HepG2 (cell line): ENCODE measurements around the gene MYL12B. TPM values are rescaled to one million over a fixed set of nuclear protein-coding genes. Genes with fewer than 3 reads are reported as not detected.

ENCODE experiments used
- BHLHE40 ChIP-seq: IDR thresholded peaks from 2 replicates; pipeline ENCODE4 v1.6.1; 2011; ENCODE audit warnings: low read length, improper control_type of control experiment
- IRX3 ChIP-seq: sonication (generic); formaldehyde crosslinking; IDR thresholded peaks from 2 replicates; pipeline ENCODE4 v1.8.1; 2023; ENCODE audit warnings: mild to moderate bottlenecking, low read depth, missing genetic modification reagents, borderline replicate concordance
- MEIS2 ChIP-seq: sonication (generic); formaldehyde crosslinking; IDR thresholded peaks from 2 replicates; pipeline ENCODE4 v1.9.0; 2021; ENCODE audit warnings: mild to moderate bottlenecking, missing genetic modification reagents
- NCOA2 ChIP-seq: sonication (generic); formaldehyde crosslinking; IDR thresholded peaks from 2 replicates; pipeline ENCODE4 v1.8.0; 2022; ENCODE audit warnings: inconsistent platforms
- RBAK ChIP-seq: sonication (generic); formaldehyde crosslinking; IDR thresholded peaks from 2 replicates; pipeline ENCODE4 v1.5.1; 2020; ENCODE audit warnings: mild to moderate bottlenecking, missing genetic modification reagents
- SP140L ChIP-seq: sonication (generic); formaldehyde crosslinking; IDR thresholded peaks from 2 replicates; pipeline ENCODE4 v1.4.0; 2020; ENCODE audit warnings: missing genetic modification reagents, borderline replicate concordance
- SRSF1 ChIP-seq: fragments of 200-400 bp; formaldehyde crosslinking; optimal IDR thresholded peaks from 2 replicates; pipeline ENCODE3; 2017; ENCODE audit warnings: mild to moderate bottlenecking, low read depth, low read length, moderate library complexity
- TOE1 ChIP-seq: sonication (generic); formaldehyde crosslinking; IDR thresholded peaks from 2 replicates; pipeline ENCODE4 v1.4.0; 2020; ENCODE audit warnings: mild to moderate bottlenecking, missing genetic modification reagents
- ZBTB33 ChIP-seq: sonication (generic); formaldehyde crosslinking; IDR thresholded peaks from 2 replicates; pipeline ENCODE4 v1.4.0; 2020; ENCODE audit warnings: missing genetic modification reagents
- ZFP82 ChIP-seq: sonication (generic); formaldehyde crosslinking; IDR thresholded peaks from 2 replicates; pipeline ENCODE4 v1.5.1; 2020; ENCODE audit warnings: mild to moderate bottlenecking, missing genetic modification reagents, borderline replicate concordance
- ZNF138 ChIP-seq: sonication (generic); formaldehyde crosslinking; IDR thresholded peaks from 2 replicates; pipeline ENCODE4 v1.5.0; 2020; ENCODE audit warnings: mild to moderate bottlenecking, low read depth, missing genetic modification reagents
- ZNF333 ChIP-seq: sonication (generic); formaldehyde crosslinking; IDR thresholded peaks from 2 replicates; pipeline ENCODE4 v1.4.0; 2020; ENCODE audit warnings: mild to moderate bottlenecking, missing genetic modification reagents, borderline replicate concordance
- ZNF460 ChIP-seq: sonication (generic); formaldehyde crosslinking; IDR thresholded peaks from 2 replicates; pipeline ENCODE4 v1.5.1; 2020; ENCODE audit warnings: missing genetic modification reagents, mild to moderate bottlenecking, borderline replicate concordance
- ZNF576 ChIP-seq: sonication (generic); formaldehyde crosslinking; IDR thresholded peaks from 2 replicates; pipeline ENCODE4 v1.4.0; 2020; ENCODE audit warnings: mild to moderate bottlenecking, missing genetic modification reagents
- ZNF589 ChIP-seq: sonication (generic); formaldehyde crosslinking; conservative IDR thresholded peaks from 2 replicates; pipeline ENCODE4 v1.8.0; 2022; ENCODE audit warnings: mild to moderate bottlenecking, moderate library complexity, missing genetic modification reagents
- polyA plus RNA-seq, 8 experiments: library from polyadenylated mRNA; depleted of rRNA in 3 of 8; stranded (reverse) in 7 of 8; unstranded in 1 of 8; fragments of >200 nt; fragmentation: Illumina TruSeq in 4 of 8; extraction: Trizol in 4 of 8; gene quantifications; 2 replicates each; pipeline versions ENCODE4 v1.2.1 to v1.2.3, GENCODE V29; 2011 to 2016; ENCODE audit warnings: low read depth in 4 of 8, missing spikeins in 1 of 8, mixed read lengths in 1 of 8; ENCODE audit not compliant: insufficient read depth in 1 of 8
- total RNA-seq, 5 experiments: library from RNA; depleted of rRNA; stranded (reverse); fragments of >200 nt; fragmentation: Illumina TruSeq; extraction: Trizol; gene quantifications; 2 replicates each; pipeline ENCODE4 v1.2.3, GENCODE V29; 2016; ENCODE audit warnings: low read depth in 1 of 5
- TF ChIP-seq, protein P1 (sequence below): sonication (generic); formaldehyde crosslinking; IDR thresholded peaks from 2 replicates; pipeline ENCODE4 v1.5.0; 2020; ENCODE audit warnings: missing genetic modification reagents, mild to moderate bottlenecking, borderline replicate concordance
- TF ChIP-seq, protein P2 (sequence below): sonication (generic); formaldehyde crosslinking; IDR thresholded peaks from 2 replicates; pipeline ENCODE4 v1.4.0; 2020; ENCODE audit warnings: missing genetic modification reagents, borderline replicate concordance
- TF ChIP-seq, protein P3 (sequence below): sonication (generic); formaldehyde crosslinking; IDR thresholded peaks from 2 replicates; pipeline ENCODE4 v1.4.0; 2020; ENCODE audit warnings: missing genetic modification reagents
- TF ChIP-seq, protein P4 (sequence below): sonication (generic); formaldehyde crosslinking; IDR thresholded peaks from 2 replicates; pipeline ENCODE4 v1.8.1; 2023; ENCODE audit warnings: mild to moderate bottlenecking, missing genetic modification reagents

The MYL12B gene
- total and polyA plus RNA-seq, 2 of the 13 experiments (the other 11 are each of a cell fraction or from before 2014, with no cell fraction given) = 265 to 340 TPM

DNA sequence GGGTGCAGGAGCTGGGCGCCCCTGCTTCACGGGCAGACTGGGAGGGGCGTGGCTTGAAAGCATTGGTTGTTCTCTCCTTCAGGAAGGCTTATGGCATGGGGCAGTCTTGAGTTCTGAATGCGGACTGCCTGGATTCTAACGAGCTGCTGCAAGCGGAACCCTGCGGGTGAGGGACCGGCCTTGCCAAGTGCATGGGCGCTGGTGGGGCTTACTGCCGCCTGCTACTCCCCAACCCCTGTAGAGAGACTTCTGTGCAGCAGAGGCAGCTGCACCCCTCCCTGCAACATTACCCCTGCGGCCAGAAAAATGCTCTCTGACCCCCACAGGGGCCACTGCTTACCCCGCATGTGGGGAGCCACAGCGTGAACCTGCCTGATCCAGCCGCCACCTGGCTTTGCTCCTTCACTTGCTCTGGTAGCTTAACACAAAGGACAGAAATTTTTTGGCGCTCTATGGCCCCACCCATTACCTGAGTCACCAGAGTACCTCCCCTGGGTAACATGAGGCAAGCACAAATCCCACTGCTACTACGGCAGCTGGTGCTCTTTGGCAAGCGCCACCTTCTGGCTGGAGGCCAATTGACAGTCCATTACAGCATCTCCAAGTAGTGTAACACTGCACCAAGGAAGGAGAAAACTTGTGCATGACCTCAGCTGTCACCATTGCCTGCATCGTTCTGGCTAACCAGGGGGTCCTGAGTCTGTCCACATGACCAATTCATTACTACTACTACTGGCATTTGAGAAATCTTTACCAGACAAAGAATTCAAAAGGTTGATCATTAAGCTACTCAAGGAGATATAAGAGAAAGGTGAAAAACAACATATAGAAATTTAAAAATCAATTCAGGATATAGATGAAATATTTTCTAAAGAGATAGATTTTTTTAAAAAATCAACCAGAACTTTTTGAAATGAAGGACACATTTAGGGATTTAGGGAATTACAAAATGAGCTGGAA, 35.4 kb downstream of the MYL12B start (continued):
- peak; percentile 60 for TF ChIP-seq ZBTB33 (CRISPR knock-in tag)
- TF ChIP-seq, protein P1, sequence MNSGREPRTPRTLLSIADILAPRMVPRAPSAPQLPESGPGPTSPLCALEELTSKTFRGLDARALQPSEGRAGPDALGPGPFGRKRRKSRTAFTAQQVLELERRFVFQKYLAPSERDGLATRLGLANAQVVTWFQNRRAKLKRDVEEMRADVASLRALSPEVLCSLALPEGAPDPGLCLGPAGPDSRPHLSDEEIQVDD (CRISPR knock-in tag) = no peak
- no peak for TF ChIP-seq BHLHE40
- TF ChIP-seq ZFP82 = no peak
- TF ChIP-seq ZNF589 (CRISPR knock-in tag) = peak; percentile 65; the same call in 1 of the 2 replicates
- TF ChIP-seq, protein P2, sequence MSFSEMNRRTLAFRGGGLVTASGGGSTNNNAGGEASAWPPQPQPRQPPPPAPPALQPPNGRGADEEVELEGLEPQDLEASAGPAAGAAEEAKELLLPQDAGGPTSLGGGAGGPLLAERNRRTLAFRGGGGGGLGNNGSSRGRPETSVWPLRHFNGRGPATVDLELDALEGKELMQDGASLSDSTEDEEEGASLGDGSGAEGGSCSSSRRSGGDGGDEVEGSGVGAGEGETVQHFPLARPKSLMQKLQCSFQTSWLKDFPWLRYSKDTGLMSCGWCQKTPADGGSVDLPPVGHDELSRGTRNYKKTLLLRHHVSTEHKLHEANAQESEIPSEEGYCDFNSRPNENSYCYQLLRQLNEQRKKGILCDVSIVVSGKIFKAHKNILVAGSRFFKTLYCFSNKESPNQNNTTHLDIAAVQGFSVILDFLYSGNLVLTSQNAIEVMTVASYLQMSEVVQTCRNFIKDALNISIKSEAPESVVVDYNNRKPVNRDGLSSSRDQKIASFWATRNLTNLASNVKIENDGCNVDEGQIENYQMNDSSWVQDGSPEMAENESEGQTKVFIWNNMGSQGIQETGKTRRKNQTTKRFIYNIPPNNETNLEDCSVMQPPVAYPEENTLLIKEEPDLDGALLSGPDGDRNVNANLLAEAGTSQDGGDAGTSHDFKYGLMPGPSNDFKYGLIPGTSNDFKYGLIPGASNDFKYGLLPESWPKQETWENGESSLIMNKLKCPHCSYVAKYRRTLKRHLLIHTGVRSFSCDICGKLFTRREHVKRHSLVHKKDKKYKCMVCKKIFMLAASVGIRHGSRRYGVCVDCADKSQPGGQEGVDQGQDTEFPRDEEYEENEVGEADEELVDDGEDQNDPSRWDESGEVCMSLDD (CRISPR knock-in tag) = 0 out of 2 replicates have a peak, but pooled peaks have one; percentile 61
- TF ChIP-seq ZNF333 = no peak
- 0 out of 2 replicates have a peak, but pooled peaks have one; percentile 33 for TF ChIP-seq MEIS2 (CRISPR knock-in tag)
- TF ChIP-seq, protein P3, sequence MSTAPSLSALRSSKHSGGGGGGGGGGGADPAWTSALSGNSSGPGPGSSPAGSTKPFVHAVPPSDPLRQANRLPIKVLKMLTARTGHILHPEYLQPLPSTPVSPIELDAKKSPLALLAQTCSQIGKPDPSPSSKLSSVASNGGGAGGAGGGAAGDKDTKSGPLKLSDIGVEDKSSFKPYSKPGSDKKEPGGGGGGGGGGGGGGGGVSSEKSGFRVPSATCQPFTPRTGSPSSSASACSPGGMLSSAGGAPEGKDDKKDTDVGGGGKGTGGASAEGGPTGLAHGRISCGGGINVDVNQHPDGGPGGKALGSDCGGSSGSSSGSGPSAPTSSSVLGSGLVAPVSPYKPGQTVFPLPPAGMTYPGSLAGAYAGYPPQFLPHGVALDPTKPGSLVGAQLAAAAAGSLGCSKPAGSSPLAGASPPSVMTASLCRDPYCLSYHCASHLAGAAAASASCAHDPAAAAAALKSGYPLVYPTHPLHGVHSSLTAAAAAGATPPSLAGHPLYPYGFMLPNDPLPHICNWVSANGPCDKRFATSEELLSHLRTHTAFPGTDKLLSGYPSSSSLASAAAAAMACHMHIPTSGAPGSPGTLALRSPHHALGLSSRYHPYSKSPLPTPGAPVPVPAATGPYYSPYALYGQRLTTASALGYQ (CRISPR knock-in tag) = 0 out of 2 replicates have a peak, but pooled peaks have one; percentile 19
- no peak for TF ChIP-seq SRSF1
- no peak for TF ChIP-seq IRX3
- no peak for TF ChIP-seq ZNF138 (CRISPR knock-in tag)
- no peak; the same call in 1 of the 2 replicates for TF ChIP-seq SP140L (CRISPR knock-in tag)
- no peak for TF ChIP-seq TOE1
- peak; percentile 58; the same call in 1 of the 2 replicates for TF ChIP-seq NCOA2
- TF ChIP-seq ZNF576 (CRISPR knock-in tag) = no peak
- TF ChIP-seq, protein P4, sequence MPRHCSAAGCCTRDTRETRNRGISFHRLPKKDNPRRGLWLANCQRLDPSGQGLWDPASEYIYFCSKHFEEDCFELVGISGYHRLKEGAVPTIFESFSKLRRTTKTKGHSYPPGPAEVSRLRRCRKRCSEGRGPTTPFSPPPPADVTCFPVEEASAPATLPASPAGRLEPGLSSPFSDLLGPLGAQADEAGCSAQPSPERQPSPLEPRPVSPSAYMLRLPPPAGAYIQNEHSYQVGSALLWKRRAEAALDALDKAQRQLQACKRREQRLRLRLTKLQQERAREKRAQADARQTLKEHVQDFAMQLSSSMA (CRISPR knock-in tag) = no peak
- no peak for TF ChIP-seq ZNF460 (CRISPR knock-in tag)
- TF ChIP-seq RBAK (CRISPR knock-in tag) = no peak
